SH-SY5Y (cell line): ENCODE data around the gene CCDC184.

Experiments used
- GATA2 ChIP-seq: IDR thresholded peaks from 2 replicates; pipeline ENCODE4 v1.6.1; 2011; ENCODE audit warnings: mild to moderate bottlenecking, low read depth, low read length
- GATA3 ChIP-seq: IDR thresholded peaks from 2 replicates; pipeline ENCODE4 v1.6.1; 2011; ENCODE audit warnings: low read depth, mild to moderate bottlenecking, low read length, moderate library complexity

DNA sequence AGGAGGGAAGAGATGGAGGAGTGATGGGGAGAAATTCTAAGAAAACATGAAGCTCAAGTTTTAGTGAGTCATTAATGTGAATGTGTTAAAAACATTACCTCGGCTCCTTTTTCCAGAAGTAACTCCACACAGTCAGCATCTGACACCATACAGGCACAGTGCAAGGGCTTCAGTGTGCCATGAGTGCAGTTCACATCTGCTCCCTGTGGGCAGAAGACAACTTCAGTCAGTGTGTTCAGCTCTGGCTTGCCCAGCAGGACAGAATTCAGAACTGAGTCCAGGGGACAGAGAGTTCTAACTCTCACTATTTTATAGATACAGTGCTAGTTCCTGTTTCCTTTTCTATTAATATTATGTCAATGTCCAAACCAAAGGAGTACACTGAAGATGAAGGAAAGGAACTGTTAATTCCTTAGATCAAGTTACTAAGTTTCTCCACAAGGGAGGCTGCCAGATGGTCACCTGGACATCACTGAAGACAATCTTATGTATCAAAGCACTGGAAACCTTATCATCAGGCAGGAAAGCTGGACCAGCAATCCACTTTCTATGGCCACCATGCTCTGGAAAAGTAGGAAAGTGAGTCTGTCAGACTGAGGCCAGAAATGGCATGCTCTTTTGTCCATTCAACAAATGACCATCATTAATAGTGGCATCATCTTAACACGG, 32.2 kb upstream of the CCDC184 start:
- TF ChIP-seq GATA3 (no peak), GATA2 (no peak)
